Stimulated activated CD8-positive, alpha-beta memory T cell treated with anti-CD3 and anti-CD28 coated beads, Interleukin-4, amount 100 ng/mL, for 4 hours (primary cell): Measurements from ENCODE around the gene CTCFL.

Source experiments
- DNase-seq, 2 donors: peaks; one replicate each; pipeline ENCODE4 v3.0.0-alpha.2; 2020; ENCODE audit warnings: low read depth in 2 of 2, low spot score in 1 of 2

The CTCFL gene

GRCh38 chr20:57560554-57561355 lies 35.8 kb upstream of the CTCFL start, which contains the start of gene PCK1:
PCK1 (plus strand) TSS chr20:57561110; CDS start chr20:57561412, 302 bp downstream.
- DNase-seq = no peak

- DNase-seq = no peak
Measured at GRCh38 chr20:57559658-57560553, 35.0 kb upstream of the CTCFL start.

GRCh38 chr20:57559289-57559634 lies 34.3 kb upstream of the CTCFL start:
- no peak for DNase-seq

GRCh38 chr20:57558614-57559288 lies 33.8 kb upstream of the CTCFL start:
- no peak for DNase-seq

- DNase-seq = no peak
Measured at GRCh38 chr20:57557926-57558613, 33.1 kb upstream of the CTCFL start.

GRCh38 chr20:57556980-57557274 lies 32.0 kb upstream of the CTCFL start:
- DNase-seq = no peak

GRCh38 chr20:57555457-57556184 lies 30.7 kb upstream of the CTCFL start:
- DNase-seq = no peak

GRCh38 chr20:57553376-57554018 lies 28.6 kb upstream of the CTCFL start:
- DNase-seq = no peak

- DNase-seq = no peak
Measured at GRCh38 chr20:57552471-57552870, 27.5 kb upstream of the CTCFL start.

GRCh38 chr20:57548177-57549058 lies 23.5 kb upstream of the CTCFL start:
- no peak for DNase-seq

GRCh38 chr20:57546956-57547649 lies 22.2 kb upstream of the CTCFL start:
- DNase-seq = no peak

GRCh38 chr20:57545927-57546662 lies 21.2 kb upstream of the CTCFL start:
- no peak for DNase-seq

GRCh38 chr20:57544838-57545564 lies 20.1 kb upstream of the CTCFL start:
- no peak for DNase-seq

- DNase-seq = no peak
Measured at GRCh38 chr20:57543754-57544153, 18.8 kb upstream of the CTCFL start.

- DNase-seq = no peak
Measured at GRCh38 chr20:57540890-57541580, 16.1 kb upstream of the CTCFL start.

- DNase-seq = no peak
Measured at GRCh38 chr20:57539889-57540288, 14.9 kb upstream of the CTCFL start.

- no peak for DNase-seq
Measured at GRCh38 chr20:57537822-57538221, 12.9 kb upstream of the CTCFL start.
